Gastroesophageal sphincter (tissue), 4 donors: ENCODE results near the gene ATP1A2. TPM values are rescaled to one million over a fixed set of nuclear protein-coding genes. Genes with fewer than 3 reads are reported as not detected.
A peak's percentile ranks its signal among the peaks of the same experiment; 100 is the strongest.

Source experiments
- ATAC-seq: fragments of 150-250 bp; one replicate; pipeline ENCODE4 v1.9.1; 2016; ENCODE audit warnings: mild to moderate bottlenecking, moderate library complexity
- H3K27ac ChIP-seq, 4 donors: fragments of 200-600 bp; sonication (generic) in 3 of 4; 1 replicate in 3 of 4; 2 replicates in 1 of 4; pipeline ENCODE4 v1.5.1; 2016 to 2019
- H3K27me3 ChIP-seq: fragments of 200-600 bp; sonication (generic); one replicate; pipeline ENCODE4 v1.5.1; 2019
- H3K36me3 ChIP-seq, 2 donors: fragments of 200-600 bp; sonication (generic); one replicate each; pipeline ENCODE4 v1.5.1; 2019; ENCODE audit warnings: control low read depth in 1 of 2
- H3K4me1 ChIP-seq, 3 donors: fragments of 200-600 bp; sonication (generic); 1 replicate in 2 of 3; 2 replicates in 1 of 3; pipeline ENCODE4 v1.5.1; 2016 to 2019; ENCODE audit warnings: control low read depth in 2 of 3
- H3K4me3 ChIP-seq, 2 donors: fragments of 200-600 bp; sonication (generic); one replicate each; pipeline ENCODE4 v1.5.1; 2019; ENCODE audit warnings: mild to moderate bottlenecking in 1 of 2, moderate library complexity in 1 of 2
- H3K9me3 ChIP-seq, 3 donors: fragments of 200-600 bp; sonication (generic); one replicate each; pipeline ENCODE4 v1.5.1; 2017 to 2019; ENCODE audit warnings: control low read depth in 2 of 3
- EP300 ChIP-seq: sonication (generic); formaldehyde crosslinking; IDR thresholded peaks from one replicate; pipeline ENCODE4 v1.6.1; 2017; ENCODE audit warnings: antibody characterized with exemption, mild to moderate bottlenecking
- POLR2A ChIP-seq, 2 donors: fragments of 450-650 bp; IDR thresholded peaks; one replicate each; pipeline ENCODE4 v1.6.1; 2017; ENCODE audit warnings: antibody characterized with exemption in 2 of 2, mild to moderate bottlenecking in 2 of 2, moderate library complexity in 1 of 2
- POLR2AphosphoS5 ChIP-seq: sonication (generic); formaldehyde crosslinking; IDR thresholded peaks from one replicate; pipeline ENCODE4 v1.6.1; 2017; ENCODE audit warnings: antibody characterized with exemption
- WGBS, 2 donors: methylation state at CpG; one replicate each; pipeline ENCODE4 v1.1.5; 2018; ENCODE audit warnings: low coverage in 1 of 2; 5-methylcytosine and 5-hydroxymethylcytosine counted together
- total RNA-seq, 4 donors: library from RNA; depleted of rRNA; stranded (reverse); fragments of >200 nt; gene quantifications; one replicate each; pipeline ENCODE4 v1.1.0, GENCODE V29; 2016
- TF ChIP-seq, protein P1 (sequence below), 4 experiments: fragments of 200-600 bp in 2 of 4; fragments of 450-650 bp in 2 of 4; sonication (generic) in 1 of 4; IDR thresholded peaks; one replicate each; pipeline ENCODE4 v1.5.1; 2017 to 2019; ENCODE audit warnings: antibody characterized with exemption in 4 of 4, mild to moderate bottlenecking in 2 of 4, moderate library complexity in 2 of 4

Gene ATP1A2
- total RNA-seq, 4 donors from 2014 or later, result 100 to 348 (median 142) TPM

DNA sequence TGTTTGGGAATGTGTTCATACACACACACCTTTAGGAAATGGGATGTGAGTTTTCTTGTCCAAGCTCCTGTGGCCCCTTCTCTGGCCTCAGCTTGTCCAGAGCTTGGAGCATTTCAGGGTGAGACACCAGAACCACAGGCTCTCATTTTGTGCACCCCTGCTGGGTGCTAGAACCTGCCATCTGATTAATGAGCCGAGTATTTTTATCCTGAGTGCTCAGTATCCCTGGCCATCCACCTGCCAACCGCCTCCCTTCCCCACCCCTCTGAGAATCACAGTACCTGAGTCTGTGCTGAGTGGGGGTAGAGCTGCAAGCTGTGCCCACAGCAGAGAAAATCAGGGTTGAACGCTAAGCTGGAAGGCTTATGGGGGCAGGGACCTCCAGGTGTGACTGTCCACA, 76.2 kb downstream of the ATP1A2 start:
- peaks cover 3 to 46% (median 18%) of the 10 kb centered on the region in 3 donors for H3K4me1 ChIP-seq
- no CpG with 5 or more reads among the region's 3 CpGs for WGBS, 2 donors
- TF ChIP-seq POLR2AphosphoS5 (no peak), EP300 (no peak), POLR2A (IDR thresholded peaks at IDR 0.05) (no peak)
- TF ChIP-seq, protein P1, sequence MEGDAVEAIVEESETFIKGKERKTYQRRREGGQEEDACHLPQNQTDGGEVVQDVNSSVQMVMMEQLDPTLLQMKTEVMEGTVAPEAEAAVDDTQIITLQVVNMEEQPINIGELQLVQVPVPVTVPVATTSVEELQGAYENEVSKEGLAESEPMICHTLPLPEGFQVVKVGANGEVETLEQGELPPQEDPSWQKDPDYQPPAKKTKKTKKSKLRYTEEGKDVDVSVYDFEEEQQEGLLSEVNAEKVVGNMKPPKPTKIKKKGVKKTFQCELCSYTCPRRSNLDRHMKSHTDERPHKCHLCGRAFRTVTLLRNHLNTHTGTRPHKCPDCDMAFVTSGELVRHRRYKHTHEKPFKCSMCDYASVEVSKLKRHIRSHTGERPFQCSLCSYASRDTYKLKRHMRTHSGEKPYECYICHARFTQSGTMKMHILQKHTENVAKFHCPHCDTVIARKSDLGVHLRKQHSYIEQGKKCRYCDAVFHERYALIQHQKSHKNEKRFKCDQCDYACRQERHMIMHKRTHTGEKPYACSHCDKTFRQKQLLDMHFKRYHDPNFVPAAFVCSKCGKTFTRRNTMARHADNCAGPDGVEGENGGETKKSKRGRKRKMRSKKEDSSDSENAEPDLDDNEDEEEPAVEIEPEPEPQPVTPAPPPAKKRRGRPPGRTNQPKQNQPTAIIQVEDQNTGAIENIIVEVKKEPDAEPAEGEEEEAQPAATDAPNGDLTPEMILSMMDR (IDR thresholded peaks at IDR 0.05), result no peak
- H3K4me3 ChIP-seq, result no peak overlapping the region
- ATAC-seq, result no peak
- peak overlapping the region in 1 of 4 donors; percentile 60 for H3K27ac ChIP-seq
- H3K27me3 ChIP-seq, result no peaks in the 10 kb centered on the region
- H3K9me3 ChIP-seq, result no peaks in the 10 kb centered on the region
- no peaks in the 10 kb centered on the region for H3K36me3 ChIP-seq

- no peak overlapping the region for H3K4me3 ChIP-seq
- H3K4me1 ChIP-seq, result peaks cover 3 to 46% (median 18%) of the 10 kb centered on the region in 3 donors
- H3K27me3 ChIP-seq, result no peaks in the 10 kb centered on the region
- H3K36me3 ChIP-seq, result no peaks in the 10 kb centered on the region
- no peak for ATAC-seq
- peak overlapping the region in 1 of 4 donors; percentile 60 for H3K27ac ChIP-seq
- no peak for TF ChIP-seq EP300
- TF ChIP-seq, protein P1 (IDR thresholded peaks at IDR 0.05), result no peak
- TF ChIP-seq POLR2AphosphoS5, result no peak
- no peaks in the 10 kb centered on the region for H3K9me3 ChIP-seq
These were observed 76.7 kb downstream of the ATP1A2 start for GRCh38 chr1:160192234-160192633.

Other genes starting within 250 kb of the ATP1A2 start
- under 1 TPM in 2 of 4 donors, not detected in 2; 0.27 to 0.81 TPM for gene CFAP45, start 215.6 kb upstream of the ATP1A2 start, total RNA-seq
- gene TAGLN2, start 190.3 kb upstream of the ATP1A2 start, total RNA-seq, result 100 to 1,000 TPM in 3 of 4 donors, 10 to 100 TPM in 1; 75.3 to 239 (median 217) TPM
- gene IGSF9, start 170.1 kb upstream of the ATP1A2 start, total RNA-seq, result under 1 TPM in 2 of 4 donors, not detected in 2; 0.35 to 0.62 TPM
- gene SLAMF9, start 161.5 kb upstream of the ATP1A2 start, total RNA-seq, result not detected
- 1 to 10 TPM; 3.7 to 5.4 (median 4.4) TPM for gene PIGM, start 83.8 kb upstream of the ATP1A2 start, total RNA-seq
- gene KCNJ10, start 45.6 kb upstream of the ATP1A2 start, total RNA-seq, result not detected
- gene KCNJ9, start 34.2 kb upstream of the ATP1A2 start, total RNA-seq, result not detected
- gene IGSF8, start 17.1 kb upstream of the ATP1A2 start, total RNA-seq, result 10 to 100 TPM; 17.1 to 23.0 (median 19.4) TPM
- under 1 TPM in 1 of 4 donors, not detected in 3; 0.47 TPM for gene ATP1A4, start 35.8 kb downstream of the ATP1A2 start, total RNA-seq
- 1 to 10 TPM; 1.3 to 8.8 (median 2.2) TPM for gene CASQ1, start 74.8 kb downstream of the ATP1A2 start, total RNA-seq
- 100 to 1,000 TPM in 3 of 4 donors, 10 to 100 TPM in 1; 94.6 to 325 (median 164) TPM for gene PEA15, start 89.6 kb downstream of the ATP1A2 start, total RNA-seq
- gene DCAF8, start 146.8 kb downstream of the ATP1A2 start, total RNA-seq, result 100 to 1,000 TPM; 154 to 211 (median 159) TPM
- gene PEX19, start 169.4 kb downstream of the ATP1A2 start, total RNA-seq, result 10 to 100 TPM; 50.0 to 96.8 (median 61.1) TPM
- 100 to 1,000 TPM in 2 of 4 donors, 10 to 100 TPM in 2; 92.3 to 127 (median 111) TPM for gene COPA, start 227.5 kb downstream of the ATP1A2 start, total RNA-seq
- gene NCSTN, start 227.6 kb downstream of the ATP1A2 start, total RNA-seq, result 10 to 100 TPM; 41.5 to 49.2 (median 47.5) TPM